ENCODE data around the gene RBCK1.

Gene RBCK1

GRCh38 chr20:431012-431904 lies 23.2 kb downstream of the RBCK1 start:
- TF ChIP-seq CTCF (IDR thresholded peaks at IDR 0.05) = peak; percentile 94

DNA sequence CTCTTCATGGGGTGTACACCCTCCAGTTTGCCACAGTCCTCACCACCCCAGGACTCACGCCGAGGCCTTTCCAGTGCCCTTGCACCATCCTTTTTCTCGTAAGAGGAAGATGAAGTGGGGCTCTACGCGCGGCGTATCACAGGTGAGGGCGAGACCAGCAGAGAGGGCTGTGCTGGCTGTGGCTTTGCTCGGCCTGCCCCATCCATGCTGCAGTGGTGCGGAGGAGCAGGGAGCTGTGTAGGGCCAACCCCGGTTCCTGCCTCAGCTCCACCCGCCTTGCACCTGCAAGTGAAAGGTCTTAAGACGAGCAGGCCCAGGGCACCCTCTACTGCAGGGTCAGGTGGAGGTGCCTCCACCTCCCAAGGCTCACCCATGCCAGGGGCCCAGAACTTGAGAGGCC lies 24.1 kb downstream of the RBCK1 start:
- no peak for TF ChIP-seq CTCF (IDR thresholded peaks at IDR 0.05)

DNA sequence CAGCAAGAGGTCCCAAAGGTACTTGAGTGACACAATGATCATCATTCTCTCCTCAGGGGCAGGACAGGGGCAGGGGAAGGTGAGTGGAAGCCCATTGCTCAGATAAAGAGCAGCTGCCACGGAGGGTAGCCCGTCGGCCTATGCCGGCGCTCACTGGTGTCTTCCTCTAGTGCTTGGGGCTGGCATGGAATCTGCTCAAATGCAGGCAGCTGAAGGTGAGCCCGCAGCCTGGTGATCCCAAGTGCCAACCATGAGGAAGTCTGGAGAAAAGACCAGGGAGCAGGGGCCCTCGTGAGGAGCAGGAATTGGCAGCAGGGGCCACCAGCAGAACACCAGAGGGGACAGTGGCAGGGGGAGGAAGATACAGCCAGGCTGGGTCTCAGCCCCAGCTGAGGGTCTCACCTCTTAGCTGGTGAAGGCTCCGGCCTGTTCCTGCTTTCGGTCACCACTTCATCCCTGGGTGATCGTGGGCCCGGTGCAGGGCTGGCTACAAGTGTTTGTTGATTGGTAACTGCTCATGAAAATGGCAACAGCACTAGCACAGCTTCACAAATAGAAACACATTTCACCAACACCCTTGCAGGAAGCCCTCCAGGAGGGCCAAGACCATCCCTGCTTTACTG lies 24.7 kb downstream of the RBCK1 start:
- TF ChIP-seq CTCF (IDR thresholded peaks at IDR 0.05) = no peak

GRCh38 chr20:433300-433975 lies 25.3 kb downstream of the RBCK1 start:
- no peak for TF ChIP-seq CTCF (IDR thresholded peaks at IDR 0.05)

DNA sequence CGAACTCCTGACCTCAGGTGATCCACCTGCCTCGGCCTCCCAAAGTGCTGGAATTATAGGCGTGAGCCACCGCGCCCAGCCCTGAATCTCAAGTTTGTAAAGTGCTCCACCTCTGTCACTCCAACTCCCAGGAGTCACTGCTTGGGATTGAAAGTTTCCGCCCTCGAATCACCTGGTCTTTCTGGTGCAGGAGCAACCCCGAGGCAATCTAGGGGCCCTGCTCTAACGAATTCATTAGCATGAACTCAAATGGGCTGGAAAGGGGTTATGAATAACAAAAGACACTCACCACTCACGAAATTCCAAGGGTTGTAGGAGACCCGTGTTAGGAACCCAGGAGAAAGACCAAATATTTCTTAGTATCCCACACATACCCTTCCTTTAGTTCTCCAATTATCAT lies 26.1 kb downstream of the RBCK1 start:
- TF ChIP-seq CTCF (IDR thresholded peaks at IDR 0.05) = no peak

- TF ChIP-seq CTCF (IDR thresholded peaks at IDR 0.05) = no peak
Observed at GRCh38 chr20:434661-435419, 26.7 kb downstream of the RBCK1 start.

DNA sequence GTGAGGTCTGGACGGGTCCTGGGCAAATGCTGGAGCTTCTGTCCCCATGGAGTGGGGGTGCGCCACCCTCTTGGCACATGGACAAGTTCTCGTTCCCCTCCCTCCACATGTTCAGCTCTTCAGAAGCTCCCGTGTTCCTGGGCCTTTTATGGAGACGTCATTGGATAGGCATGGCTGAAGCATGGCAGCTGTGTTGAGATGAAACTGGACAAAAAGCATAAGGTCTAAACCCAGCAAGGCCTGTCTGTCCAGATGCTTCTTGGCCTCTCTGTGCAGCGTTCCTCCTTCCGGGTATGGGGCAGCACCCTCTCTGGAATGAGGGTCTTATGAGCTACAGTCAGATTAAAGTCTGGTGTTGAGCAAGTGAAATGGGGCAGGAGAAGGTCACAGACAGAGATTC lies 27.5 kb downstream of the RBCK1 start:
- TF ChIP-seq CTCF (IDR thresholded peaks at IDR 0.05) = no peak
